Activated CD4-positive, CD25-positive, alpha-beta regulatory T cell treated with anti-CD3 and anti-CD28 coated beads, Interleukin-2, amount 50 U/mL, for 72 hours (primary cell): ENCODE results near the gene C1orf159.
"Not testable (repeated sequence)": the region's sequence is repeated elsewhere in the genome, so short reads cannot be mapped to it uniquely, and the experiment has no call there.

Experiments
- DNase-seq: peaks from one replicate; pipeline ENCODE4 v3.0.0; 2021

C1orf159 gene

GRCh38 chr1:1063945-1064831 lies 51.7 kb downstream of the C1orf159 start:
- peak; percentile 87 for DNase-seq

GRCh38 chr1:1063261-1063944 lies 52.5 kb downstream of the C1orf159 start:
- no peak for DNase-seq

GRCh38 chr1:1062348-1063163 lies 53.3 kb downstream of the C1orf159 start:
- no peak for DNase-seq

GRCh38 chr1:1061682-1062345 lies 54.1 kb downstream of the C1orf159 start:
- no peak for DNase-seq

GRCh38 chr1:1060281-1061000 lies 55.4 kb downstream of the C1orf159 start:
- no peak for DNase-seq

- DNase-seq: peak; percentile 97
Measured at GRCh38 chr1:1059494-1060280, 56.2 kb downstream of the C1orf159 start.

- DNase-seq: peak; percentile 57
Measured at GRCh38 chr1:1058921-1059493, 56.9 kb downstream of the C1orf159 start.

GRCh38 chr1:1058088-1058905 lies 57.6 kb downstream of the C1orf159 start:
- no peak for DNase-seq

- DNase-seq: not testable (repeated sequence)
Measured at GRCh38 chr1:1057769-1058087, 58.2 kb downstream of the C1orf159 start.

- DNase-seq: no peak
Measured at GRCh38 chr1:1055841-1056736, 59.8 kb downstream of the C1orf159 start.

GRCh38 chr1:1054971-1055370 lies 60.9 kb downstream of the C1orf159 start:
- no peak for DNase-seq

GRCh38 chr1:1054099-1054700 lies 61.7 kb downstream of the C1orf159 start:
- no peak for DNase-seq

GRCh38 chr1:1053682-1054081 lies 62.2 kb downstream of the C1orf159 start:
- DNase-seq: no peak

GRCh38 chr1:1053022-1053421 lies 62.9 kb downstream of the C1orf159 start:
- DNase-seq: no peak

- DNase-seq: no peak
Measured at GRCh38 chr1:1052003-1052840, 63.7 kb downstream of the C1orf159 start.

GRCh38 chr1:1051127-1051810 lies 64.6 kb downstream of the C1orf159 start:
- no peak for DNase-seq

GRCh38 chr1:1050577-1051052 lies 65.3 kb downstream of the C1orf159 start:
- no peak for DNase-seq
